ENCODE measurements around the gene GUCY1A1.
"Not testable (repeated sequence)": the region's sequence is repeated elsewhere in the genome, so short reads cannot be mapped to it uniquely, and the experiment has no call there.

The GUCY1A1 gene, protein sequence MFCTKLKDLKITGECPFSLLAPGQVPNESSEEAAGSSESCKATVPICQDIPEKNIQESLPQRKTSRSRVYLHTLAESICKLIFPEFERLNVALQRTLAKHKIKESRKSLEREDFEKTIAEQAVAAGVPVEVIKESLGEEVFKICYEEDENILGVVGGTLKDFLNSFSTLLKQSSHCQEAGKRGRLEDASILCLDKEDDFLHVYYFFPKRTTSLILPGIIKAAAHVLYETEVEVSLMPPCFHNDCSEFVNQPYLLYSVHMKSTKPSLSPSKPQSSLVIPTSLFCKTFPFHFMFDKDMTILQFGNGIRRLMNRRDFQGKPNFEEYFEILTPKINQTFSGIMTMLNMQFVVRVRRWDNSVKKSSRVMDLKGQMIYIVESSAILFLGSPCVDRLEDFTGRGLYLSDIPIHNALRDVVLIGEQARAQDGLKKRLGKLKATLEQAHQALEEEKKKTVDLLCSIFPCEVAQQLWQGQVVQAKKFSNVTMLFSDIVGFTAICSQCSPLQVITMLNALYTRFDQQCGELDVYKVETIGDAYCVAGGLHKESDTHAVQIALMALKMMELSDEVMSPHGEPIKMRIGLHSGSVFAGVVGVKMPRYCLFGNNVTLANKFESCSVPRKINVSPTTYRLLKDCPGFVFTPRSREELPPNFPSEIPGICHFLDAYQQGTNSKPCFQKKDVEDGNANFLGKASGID

GRCh38 chr4:155666344-155667221 is at the start of gene GUCY1A1:
GUCY1A1 (plus strand) TSS chr4:155666848; CDS start chr4:155696868, 30,020 bp downstream.
- peak; percentile 30 for DNase-seq

DNA sequence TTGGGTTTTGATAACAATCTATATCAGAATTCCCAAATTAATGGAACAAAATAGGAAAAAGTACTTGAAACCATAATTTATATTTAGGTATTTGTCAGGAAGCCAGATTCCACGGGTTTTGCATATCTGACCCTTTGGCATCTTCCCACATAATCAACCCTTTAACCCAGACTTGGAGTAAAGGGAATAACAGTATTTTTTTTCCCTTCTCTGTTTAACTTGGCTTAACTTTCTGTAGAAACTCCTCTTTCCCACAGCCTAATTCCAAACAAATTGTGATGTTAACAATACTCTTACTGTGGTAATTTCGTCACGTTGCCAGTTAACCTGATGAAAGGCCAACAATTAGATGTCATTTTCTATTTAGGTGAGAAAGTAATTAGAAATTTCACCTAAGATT is 49.4 kb upstream of the GUCY1A1 start:
- DNase-seq: no peak

GRCh38 chr4:155618183-155618838 is 48.3 kb upstream of the GUCY1A1 start:
- no peak for DNase-seq

- DNase-seq: no peak
These were observed 46.0 kb upstream of the GUCY1A1 start for GRCh38 chr4:155620637-155621036.

GRCh38 chr4:155624478-155624877 is 42.2 kb upstream of the GUCY1A1 start:
- DNase-seq: no peak

- DNase-seq: no peak
These were observed 40.1 kb upstream of the GUCY1A1 start for GRCh38 chr4:155626561-155626960.

DNA sequence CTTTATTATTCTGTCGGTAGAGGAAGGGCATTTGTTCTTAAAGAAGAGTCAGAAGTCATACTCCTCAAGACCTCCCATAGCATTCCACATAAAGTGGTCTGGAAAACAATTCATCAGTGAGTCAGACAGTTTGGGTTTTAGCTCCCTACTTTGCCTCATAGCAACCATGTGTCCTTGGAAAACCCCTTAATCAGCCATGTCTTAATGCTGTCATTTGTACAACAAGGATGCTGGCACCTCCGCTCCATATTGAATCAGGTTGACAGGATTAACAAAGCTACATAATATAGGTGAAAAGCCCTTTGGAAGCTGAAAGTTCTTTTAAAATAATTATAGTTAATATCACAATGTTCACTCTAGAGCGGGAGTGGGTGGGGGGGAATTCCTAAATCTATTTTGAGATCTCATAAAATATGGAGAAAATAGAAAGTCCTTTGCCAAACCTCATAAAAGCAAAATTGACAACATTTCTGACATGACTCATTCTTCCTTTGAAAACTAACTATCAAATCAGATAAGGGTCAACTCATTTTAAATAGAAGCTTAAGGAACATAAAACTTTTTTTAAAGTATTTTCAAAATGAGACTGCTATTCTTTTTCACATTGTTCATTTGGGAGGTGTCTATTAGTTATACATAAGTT is 37.3 kb upstream of the GUCY1A1 start:
- DNase-seq: no peak

- no peak for DNase-seq
These were observed 36.7 kb upstream of the GUCY1A1 start for GRCh38 chr4:155629956-155630355.

DNA sequence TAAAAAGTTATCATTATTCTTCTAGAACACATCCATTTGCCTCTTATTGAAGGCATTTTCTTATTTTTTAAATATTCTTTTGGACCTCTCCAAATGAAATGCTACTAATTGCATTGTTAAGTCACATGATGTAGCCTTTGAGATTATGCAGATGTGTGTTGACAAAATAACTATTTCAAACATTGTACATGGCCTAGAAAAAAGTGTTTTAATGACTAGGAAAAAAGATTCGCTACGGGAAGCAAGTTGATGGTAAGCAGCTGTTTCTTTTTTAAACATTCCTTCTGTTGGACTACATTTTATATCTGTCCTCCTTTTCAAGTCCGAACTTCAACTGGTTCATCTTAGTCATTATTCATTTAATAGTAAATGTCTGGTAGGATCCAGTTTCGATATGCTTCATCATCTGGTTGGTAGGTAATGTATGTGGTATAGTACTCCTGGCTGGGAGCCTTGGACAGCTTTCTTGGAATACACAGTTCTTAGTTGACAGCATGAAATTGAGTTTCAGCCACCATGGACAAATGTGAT is 34.3 kb upstream of the GUCY1A1 start:
- DNase-seq: no peak

GRCh38 chr4:155638195-155638965 is 28.3 kb upstream of the GUCY1A1 start:
- no peak for DNase-seq

- no peak for DNase-seq
These were observed 26.7 kb upstream of the GUCY1A1 start for GRCh38 chr4:155639704-155640523.

- DNase-seq: no peak
These were observed 25.9 kb upstream of the GUCY1A1 start for GRCh38 chr4:155640751-155641150.

DNA sequence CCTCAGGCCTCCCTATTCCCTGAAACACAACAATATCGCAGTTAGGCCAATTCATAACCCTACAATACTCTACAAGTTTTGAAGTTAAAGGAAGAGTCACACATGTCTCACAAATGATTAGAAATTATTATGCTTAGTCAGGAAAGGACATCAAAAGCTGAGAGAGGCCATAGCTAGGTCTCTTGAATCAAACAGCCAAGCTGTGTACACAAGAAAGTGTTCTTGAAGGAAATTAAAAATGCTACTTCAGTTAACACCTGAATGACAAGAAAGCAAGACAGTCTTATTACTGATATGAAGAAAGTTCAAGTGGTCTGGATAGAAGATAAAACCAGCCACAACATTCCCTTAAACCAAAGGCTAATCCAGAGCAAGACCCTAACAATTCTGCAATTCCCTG is 23.6 kb upstream of the GUCY1A1 start:
- DNase-seq: no peak

DNA sequence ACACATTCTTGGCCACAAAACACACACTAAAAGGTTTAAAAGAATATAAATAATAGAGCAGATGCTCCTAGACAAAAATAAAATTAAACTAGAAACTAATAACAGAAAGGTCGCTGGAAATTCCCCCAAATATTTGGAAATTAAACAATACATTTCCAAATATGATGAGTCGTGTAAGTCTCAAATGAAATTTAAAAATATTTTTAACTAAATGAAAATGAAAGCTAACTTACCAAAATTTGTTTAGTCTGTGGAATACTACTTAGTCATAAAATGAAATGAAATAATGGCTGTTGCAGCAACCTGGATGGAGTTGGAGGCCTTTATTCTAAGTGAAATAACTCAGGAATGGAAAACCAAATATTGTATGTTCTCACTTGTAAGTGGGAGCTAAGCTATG is 20.6 kb upstream of the GUCY1A1 start:
- DNase-seq: no peak

DNA sequence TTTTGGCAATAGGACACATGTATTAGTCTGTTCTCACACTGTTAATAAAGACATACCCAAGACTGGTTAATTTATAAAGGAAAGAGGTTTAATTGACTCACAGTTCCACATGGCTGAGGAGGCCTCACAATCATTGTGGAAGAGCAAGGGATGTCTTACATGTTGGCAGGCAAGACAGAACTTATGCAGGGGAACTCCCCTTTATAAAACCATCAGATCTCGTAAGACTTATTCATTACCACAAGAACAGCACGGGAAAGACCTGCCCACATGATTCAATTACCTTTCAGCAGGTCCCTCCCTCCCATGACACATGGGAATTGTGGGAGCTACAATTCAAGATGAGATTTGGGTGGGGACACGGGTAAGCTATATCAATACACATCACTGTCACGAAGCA is 15.9 kb upstream of the GUCY1A1 start:
- DNase-seq: not testable (repeated sequence)

DNA sequence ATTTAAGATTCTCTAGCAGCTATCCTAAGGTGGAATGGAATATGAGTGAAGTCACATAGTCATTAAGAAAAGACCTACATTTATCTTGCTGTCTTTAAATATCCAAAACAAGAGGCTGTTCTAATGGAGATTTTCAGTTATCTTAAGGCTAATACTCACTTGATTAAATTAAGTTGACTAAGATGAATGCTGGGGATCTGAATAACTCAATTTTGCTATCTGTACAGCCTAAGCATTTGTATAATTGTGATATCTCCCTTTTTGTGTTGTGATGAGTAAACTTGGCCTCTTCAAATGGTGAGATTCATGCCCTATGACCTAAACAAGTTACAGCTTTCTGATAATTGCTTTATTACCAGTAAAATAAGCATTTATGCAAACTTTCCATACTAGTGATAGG is 13.6 kb upstream of the GUCY1A1 start:
- DNase-seq: no peak

DNA sequence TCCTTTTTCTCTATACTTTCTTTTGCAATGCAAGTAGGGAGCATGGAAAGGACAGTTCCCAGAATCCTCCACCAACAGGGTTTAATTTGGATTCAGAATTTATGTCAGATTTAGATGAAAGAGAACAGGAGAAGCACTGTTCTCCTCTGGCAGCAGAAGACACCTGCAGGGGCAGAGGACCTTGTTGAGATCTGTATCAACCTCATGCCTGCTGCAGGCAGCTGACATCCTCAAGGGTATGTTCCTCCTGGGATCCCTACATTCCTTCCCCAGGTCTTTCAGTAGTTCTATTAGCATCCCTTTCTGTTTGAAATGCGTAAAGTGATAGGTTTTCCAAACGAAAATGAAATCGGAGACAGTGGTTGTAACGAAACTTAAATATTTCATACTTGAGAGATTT is 10.6 kb upstream of the GUCY1A1 start:
- DNase-seq: no peak

DNA sequence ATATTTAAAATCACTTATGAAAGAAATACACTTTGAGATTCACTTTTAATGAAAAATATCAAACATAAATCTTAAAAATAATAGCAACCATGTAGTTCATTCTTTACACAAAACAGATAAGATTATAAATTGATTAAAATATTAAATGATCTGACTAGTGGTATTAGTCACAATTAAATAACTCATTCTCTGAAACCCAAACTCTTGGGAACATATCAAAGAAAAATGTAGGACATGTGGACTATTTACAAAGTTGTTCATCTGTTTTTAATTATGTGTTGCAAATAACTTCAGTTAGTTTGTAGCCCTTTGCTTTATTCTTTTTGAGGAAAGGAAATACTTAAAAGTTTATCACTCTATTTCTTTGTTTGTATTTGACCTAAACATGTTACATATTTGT is 9.5 kb upstream of the GUCY1A1 start:
- no peak for DNase-seq

GRCh38 chr4:155657985-155658680 is 8.5 kb upstream of the GUCY1A1 start:
- DNase-seq: no peak

GRCh38 chr4:155658681-155659064 is 8.0 kb upstream of the GUCY1A1 start:
- DNase-seq: no peak

Data from NCI-H345 (cell line).